Mesendoderm (in vitro differentiated cells): Measurements from ENCODE around the gene GMCL2.

Source experiments
- DNase-seq: peaks from one replicate; pipeline ENCODE4 v3.0.0; 2013
- H2AK5ac ChIP-seq: 2 replicates; pipeline ENCODE4 v1.6.1; 2013; ENCODE audit warnings: low read length, inconsistent platforms
- H2BK120ac ChIP-seq: 2 replicates; pipeline ENCODE4 v1.6.1; 2013; ENCODE audit warnings: low read depth, mild to moderate bottlenecking, low read length, moderate library complexity, mixed read lengths
- H2BK15ac ChIP-seq: replicated peaks from 2 replicates; pipeline ENCODE4 v1.6.1; 2013; ENCODE audit warnings: low read depth, mild to moderate bottlenecking, moderate library complexity
- H2BK5ac ChIP-seq: 2 replicates; pipeline ENCODE4 v1.6.1; 2013; ENCODE audit warnings: low read length, inconsistent platforms
- H3K18ac ChIP-seq: 2 replicates; pipeline ENCODE4 v1.6.1; 2013; ENCODE audit warnings: mild to moderate bottlenecking, low read length, mixed read lengths
- H3K23ac ChIP-seq: one replicate; pipeline ENCODE4 v1.6.1; 2013; ENCODE audit warnings: low read length
- H3K27ac ChIP-seq: 2 replicates; pipeline ENCODE4 v1.5.1; 2013; ENCODE audit warnings: low read depth, mild to moderate bottlenecking, inconsistent platforms, low read length, moderate library complexity
- H3K27me3 ChIP-seq: 2 replicates; pipeline ENCODE4 v1.6.1; 2013; ENCODE audit warnings: low read length, control low read depth, mild to moderate bottlenecking, inconsistent platforms; ENCODE audit not compliant: insufficient read depth, poor library complexity
- H3K36me3 ChIP-seq: 2 replicates; pipeline ENCODE4 v1.6.1; 2013; ENCODE audit warnings: low read length, inconsistent platforms; ENCODE audit not compliant: control insufficient read depth, insufficient read depth
- H3K4ac ChIP-seq: one replicate; pipeline ENCODE4 v1.6.1; 2013; ENCODE audit warnings: low read depth, mild to moderate bottlenecking, low read length, moderate library complexity
- H3K4me1 ChIP-seq: 2 replicates; pipeline ENCODE4 v1.6.1; 2013; ENCODE audit warnings: low read depth, low read length, inconsistent platforms; ENCODE audit not compliant: control insufficient read depth
- H3K4me2 ChIP-seq: 2 replicates; pipeline ENCODE4 v1.6.1; 2013; ENCODE audit warnings: low read length
- H3K4me3 ChIP-seq: 2 replicates; pipeline ENCODE4 v1.5.1; 2013; ENCODE audit warnings: mild to moderate bottlenecking, low read length
- H3K56ac ChIP-seq: one replicate; pipeline ENCODE4 v1.6.1; 2013; ENCODE audit warnings: low read length
- H3K79me1 ChIP-seq: 2 replicates; pipeline ENCODE4 v1.6.1; 2013; ENCODE audit warnings: low read length, inconsistent platforms
- H3K79me2 ChIP-seq: 2 replicates; pipeline ENCODE4 v1.6.1; 2013; ENCODE audit warnings: mild to moderate bottlenecking, low read length; ENCODE audit not compliant: control insufficient read depth, insufficient read depth
- H3K9ac ChIP-seq: 2 replicates; pipeline ENCODE4 v1.6.1; 2013; ENCODE audit warnings: low read length, inconsistent platforms
- H4K5ac ChIP-seq: one replicate; pipeline ENCODE4 v1.6.1; 2013; ENCODE audit warnings: low read length
- H4K8ac ChIP-seq: one replicate; pipeline ENCODE4 v1.6.1; 2013; ENCODE audit warnings: low read depth, mild to moderate bottlenecking, control low read depth, low read length, moderate library complexity
- WGBS: extraction: QIAGEN DNeasy Blood & Tissue Kit; methylation state at CpG from one replicate; pipeline ENCODE4 v1.1.7; 2013; ENCODE audit warnings: low lambda C conversion rate, missing lambda C conversion rate; ENCODE audit not compliant: insufficient coverage; ENCODE audit errors: extremely low coverage; 5-methylcytosine and 5-hydroxymethylcytosine counted together

The GMCL2 gene

DNA sequence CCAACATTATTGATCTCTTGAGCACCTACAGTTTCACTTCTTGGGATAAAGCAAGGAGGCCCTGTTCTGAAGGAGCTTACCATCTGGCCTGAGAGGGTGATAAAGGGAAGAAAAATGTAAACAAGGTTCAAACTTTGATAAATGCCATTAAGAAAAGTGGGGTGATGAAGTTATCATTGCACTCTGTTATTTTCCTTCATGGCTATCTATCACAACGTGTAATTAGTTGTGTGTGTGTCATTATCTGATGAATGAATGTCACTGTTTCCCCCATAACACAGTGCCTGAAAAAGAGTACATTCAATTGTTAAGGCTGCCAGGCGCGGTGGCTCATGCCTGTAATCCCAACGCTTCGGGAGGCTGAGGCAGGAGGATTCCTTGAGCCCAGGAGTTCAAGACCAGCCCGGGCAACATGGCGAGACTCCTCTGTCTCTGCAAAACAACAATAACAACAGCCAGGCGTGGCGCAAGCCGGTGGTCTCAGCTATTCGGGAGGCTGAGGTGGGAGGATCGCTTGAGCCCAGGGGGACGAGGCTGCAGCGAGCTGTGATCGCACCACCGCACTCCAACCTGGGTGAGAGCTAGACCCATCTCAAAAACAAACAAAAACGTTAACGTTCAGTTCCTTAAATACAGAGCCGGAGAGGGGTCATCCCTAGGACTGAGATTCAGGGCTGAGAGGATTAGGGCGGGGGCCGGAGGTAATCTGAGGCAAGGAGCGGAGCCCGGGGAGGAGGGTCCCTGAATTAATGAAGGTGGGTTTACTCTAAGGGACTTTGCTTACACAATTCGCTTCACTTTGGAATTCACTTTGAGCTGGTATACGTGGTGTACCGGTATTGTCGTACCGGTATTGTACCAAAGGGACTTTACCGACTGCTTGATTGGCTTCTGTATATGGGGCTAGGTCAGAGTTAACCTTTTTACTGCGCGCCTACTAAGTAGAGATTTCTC lies 34.4 kb downstream of the GMCL2 start:
- H3K27me3 ChIP-seq = no peaks in the 10 kb centered on the region
- H3K27ac ChIP-seq = no peak overlapping the region
- H3K36me3 ChIP-seq = peaks cover 10% of the 10 kb centered on the region
- H3K9ac ChIP-seq = peak overlapping the region; percentile 84
- no peaks in the 10 kb centered on the region for H3K4me1 ChIP-seq
- no peak overlapping the region for H2BK15ac ChIP-seq
- H3K79me1 ChIP-seq = peaks cover 3% of the 10 kb centered on the region
- H4K5ac ChIP-seq = peak overlapping the region; percentile 66
- H3K4me3 ChIP-seq = peak overlapping the region; percentile 92
- no peak for DNase-seq
- no CpG with 5 or more reads among the region's 31 CpGs for WGBS
- H3K4me2 ChIP-seq = peak overlapping the region; percentile 82
- H3K4ac ChIP-seq = no peak overlapping the region
- H3K79me2 ChIP-seq = peaks cover 4% of the 10 kb centered on the region
- no peak overlapping the region for H4K8ac ChIP-seq
- no peak overlapping the region for H3K23ac ChIP-seq
- no peak overlapping the region for H3K18ac ChIP-seq
- peak overlapping the region; percentile 89 for H3K56ac ChIP-seq
- H2AK5ac ChIP-seq = no peak overlapping the region
- no peak overlapping the region for H2BK120ac ChIP-seq
- H2BK5ac ChIP-seq = no peak overlapping the region

DNA sequence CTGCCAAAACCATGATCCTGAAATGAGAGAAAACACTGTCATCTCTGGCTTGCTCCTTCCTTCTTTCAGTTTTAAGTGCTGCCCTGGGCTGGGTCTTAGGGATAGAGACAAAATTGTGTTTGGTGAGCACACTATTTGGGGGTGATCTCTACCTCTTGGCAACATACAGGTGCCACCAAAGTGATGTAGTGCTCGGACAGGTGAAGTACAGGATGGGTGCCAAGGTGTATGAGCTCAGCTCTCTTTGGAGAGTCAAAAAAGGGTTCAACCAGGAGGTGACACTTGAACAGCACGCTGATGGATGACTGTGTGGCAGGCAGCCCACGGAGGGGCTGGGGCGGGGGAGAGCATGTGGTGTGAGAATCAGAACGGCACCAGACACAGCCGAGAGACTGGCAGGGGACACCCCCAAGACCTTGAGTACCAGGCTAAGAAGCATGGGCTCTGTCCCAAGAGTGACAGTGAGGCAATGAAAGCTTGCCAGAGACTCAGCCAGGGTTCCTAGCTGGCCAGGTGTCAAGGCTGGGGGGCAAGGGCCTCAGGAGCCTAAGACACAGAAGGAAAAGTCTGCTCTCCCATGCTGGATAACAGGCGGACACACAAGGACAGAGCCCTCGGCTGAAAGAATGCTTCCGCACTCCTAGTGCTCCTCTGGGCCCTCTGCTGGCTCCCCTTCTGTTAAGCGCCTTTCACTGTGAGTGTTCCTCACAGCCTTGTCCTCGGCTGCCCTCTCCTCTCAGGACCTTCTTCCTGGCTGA lies 36.0 kb downstream of the GMCL2 start:
- Histone ChIP-seq H3K27me3 (no peaks in the 10 kb centered on the region), H3K27ac (no peak overlapping the region), H3K18ac (no peak overlapping the region), H3K79me2 (peaks cover 4% of the 10 kb centered on the region), H3K4me3 (no peak overlapping the region), H2BK15ac (no peak overlapping the region), H2AK5ac (no peak overlapping the region), H2BK120ac (no peak overlapping the region), H3K36me3 (peaks cover 21% of the 10 kb centered on the region), H4K5ac (no peak overlapping the region), H4K8ac (no peak overlapping the region), H3K4me2 (no peak overlapping the region), H3K4ac (no peak overlapping the region), H3K4me1 (no peaks in the 10 kb centered on the region), H3K23ac (no peak overlapping the region), H3K79me1 (peaks cover 4% of the 10 kb centered on the region), H3K56ac (no peak overlapping the region), H3K9ac (no peak overlapping the region), H2BK5ac (no peak overlapping the region)
- WGBS = no CpG with 5 or more reads among the region's 11 CpGs
- DNase-seq = peak; percentile 42

DNA sequence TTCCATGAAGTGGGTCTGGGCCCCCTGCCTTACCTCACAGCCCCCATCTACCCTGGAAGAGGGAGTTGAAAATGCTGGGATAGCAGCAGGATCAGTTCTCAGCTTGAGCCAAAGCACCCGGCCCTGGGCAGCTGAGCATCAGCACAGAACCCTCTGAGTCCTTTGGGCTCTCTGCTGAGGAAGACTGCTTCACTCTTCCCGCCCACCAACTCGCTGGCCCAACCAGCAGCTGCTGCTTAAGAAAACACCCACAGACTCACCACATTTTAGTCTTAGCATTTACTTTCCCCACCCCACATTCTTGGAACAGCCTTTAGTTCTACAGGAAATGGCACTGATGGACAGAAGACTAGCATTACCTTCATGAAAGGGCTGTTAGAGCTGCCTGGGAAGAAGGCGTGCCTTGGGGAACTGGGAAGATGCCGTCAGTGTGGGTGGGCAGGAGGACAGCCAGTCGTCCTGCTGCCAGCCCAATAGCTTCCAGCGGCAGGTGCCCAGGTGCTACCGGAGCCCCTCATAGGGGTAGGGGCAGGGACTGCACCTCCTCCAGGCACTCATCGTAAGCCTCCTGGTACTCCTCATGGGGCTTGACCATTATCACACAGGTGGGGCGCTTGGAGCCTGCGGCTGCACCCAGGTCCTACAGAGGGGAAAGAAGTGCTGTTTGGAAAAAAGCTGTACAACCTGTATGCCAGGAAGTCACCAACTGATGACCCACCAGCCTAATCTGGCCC lies 37.8 kb downstream of the GMCL2 start:
- H2BK5ac ChIP-seq = no peak overlapping the region
- no peak overlapping the region for H3K56ac ChIP-seq
- no peak overlapping the region for H3K23ac ChIP-seq
- WGBS = no CpG with 5 or more reads among the region's 11 CpGs
- H3K27me3 ChIP-seq = no peaks in the 10 kb centered on the region
- no peak overlapping the region for H3K9ac ChIP-seq
- no peak overlapping the region for H2AK5ac ChIP-seq
- H3K4me3 ChIP-seq = no peak overlapping the region
- peaks cover 22% of the 10 kb centered on the region for H3K36me3 ChIP-seq
- DNase-seq = no peak
- peaks cover 4% of the 10 kb centered on the region for H3K79me1 ChIP-seq
- no peak overlapping the region for H2BK15ac ChIP-seq
- H3K4me1 ChIP-seq = no peaks in the 10 kb centered on the region
- H3K18ac ChIP-seq = no peak overlapping the region
- no peak overlapping the region for H4K8ac ChIP-seq
- H3K27ac ChIP-seq = no peak overlapping the region
- H3K4me2 ChIP-seq = no peak overlapping the region
- peaks cover 4% of the 10 kb centered on the region for H3K79me2 ChIP-seq
- H3K4ac ChIP-seq = no peak overlapping the region
- H4K5ac ChIP-seq = no peak overlapping the region
- no peak overlapping the region for H2BK120ac ChIP-seq

DNA sequence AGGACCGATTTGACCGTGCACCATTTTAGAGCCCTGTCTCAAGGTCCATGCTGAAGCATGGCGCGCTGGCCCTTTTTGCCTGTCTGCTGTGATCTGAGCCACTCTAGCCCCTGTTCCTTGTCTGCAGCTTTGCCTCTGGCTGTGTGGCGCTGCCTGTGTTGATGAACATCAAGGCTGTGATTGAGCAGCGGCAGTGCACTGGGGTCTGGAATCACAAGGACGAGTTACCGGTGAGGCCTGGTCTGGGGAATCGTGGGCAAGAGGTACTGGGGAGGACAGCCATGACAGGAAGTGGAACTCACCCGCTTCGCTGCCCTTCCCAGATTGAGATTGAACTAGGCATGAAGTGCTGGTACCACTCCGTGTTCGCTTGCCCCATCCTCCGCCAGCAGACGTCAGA lies 39.8 kb downstream of the GMCL2 start:
- Histone ChIP-seq H3K4me3 (no peak overlapping the region), H3K23ac (no peak overlapping the region), H3K56ac (no peak overlapping the region), H3K4ac (no peak overlapping the region), H2BK15ac (no peak overlapping the region), H3K18ac (no peak overlapping the region), H3K27ac (no peak overlapping the region), H3K79me1 (peaks cover 2% of the 10 kb centered on the region), H3K79me2 (no peaks in the 10 kb centered on the region), H3K36me3 (peaks cover 27% of the 10 kb centered on the region), H2AK5ac (no peak overlapping the region), H4K5ac (no peak overlapping the region), H3K4me1 (no peaks in the 10 kb centered on the region), H3K27me3 (no peaks in the 10 kb centered on the region), H2BK120ac (no peak overlapping the region), H3K9ac (no peak overlapping the region), H4K8ac (no peak overlapping the region), H3K4me2 (no peak overlapping the region), H2BK5ac (no peak overlapping the region)
- no peak for DNase-seq
- WGBS = no CpG with 5 or more reads among the region's 15 CpGs

DNA sequence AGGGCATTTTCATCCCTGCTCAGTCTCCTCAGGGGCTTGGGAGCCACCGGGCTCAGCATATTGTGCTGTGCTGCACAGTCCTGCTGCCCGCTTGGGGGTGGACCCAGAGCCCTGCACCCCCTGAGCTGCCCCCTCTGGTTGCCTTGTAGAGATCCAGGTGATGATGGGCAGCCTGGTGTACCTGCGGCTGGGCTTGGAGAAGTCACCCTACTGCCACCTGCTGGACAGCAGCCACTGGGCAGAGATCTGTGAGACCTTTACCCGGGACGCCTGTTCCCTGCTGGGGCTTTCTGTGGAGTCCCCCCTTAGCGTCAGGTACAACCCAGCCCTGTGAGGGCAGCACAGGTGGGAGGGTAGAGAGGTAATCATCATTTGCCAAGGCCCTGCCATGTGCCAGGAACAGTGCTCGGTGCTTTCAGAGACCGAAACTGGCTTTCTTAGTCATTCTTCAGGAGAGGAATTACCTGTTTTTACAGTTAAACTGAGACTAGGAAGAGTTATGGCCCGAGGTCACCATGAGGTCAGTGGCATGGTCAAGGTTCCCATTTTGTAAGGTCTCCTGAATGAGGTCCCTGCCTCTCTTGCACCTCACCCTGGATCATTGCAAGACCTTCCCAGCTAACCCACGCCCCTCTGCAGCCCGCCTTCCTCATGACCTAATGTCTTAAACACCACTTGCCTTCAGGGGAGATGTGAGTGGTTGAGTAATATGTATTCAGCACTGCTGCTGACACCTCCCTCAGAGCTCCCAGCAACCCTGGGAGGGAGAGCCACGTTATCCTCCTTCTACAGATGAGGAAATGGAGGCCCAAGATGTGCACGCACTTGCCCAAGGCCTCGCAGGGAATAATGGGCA lies 41.0 kb downstream of the GMCL2 start:
- WGBS = no CpG with 5 or more reads among the region's 14 CpGs
- Histone ChIP-seq H2BK15ac (no peak overlapping the region), H3K4ac (no peak overlapping the region), H3K79me1 (peaks cover 2% of the 10 kb centered on the region), H2BK120ac (no peak overlapping the region), H4K8ac (no peak overlapping the region), H4K5ac (no peak overlapping the region), H3K23ac (no peak overlapping the region), H3K4me3 (no peak overlapping the region), H3K27me3 (no peaks in the 10 kb centered on the region), H3K36me3 (peaks cover 27% of the 10 kb centered on the region), H2BK5ac (no peak overlapping the region), H3K79me2 (no peaks in the 10 kb centered on the region), H3K9ac (no peak overlapping the region), H3K4me1 (no peaks in the 10 kb centered on the region), H3K27ac (no peak overlapping the region), H3K56ac (no peak overlapping the region), H3K18ac (no peak overlapping the region), H2AK5ac (no peak overlapping the region), H3K4me2 (no peak overlapping the region)
- DNase-seq = peak; percentile 89
